GM06990 (cell line): ENCODE data around the gene CLASP1.

Experiments used
- DNase-seq: peaks from one replicate; pipeline ENCODE4 v3.0.0-alpha.2; 2011; ENCODE audit not compliant: insufficient read length; ENCODE audit errors: extremely low read depth
- H3K27me3 ChIP-seq: replicated peaks from 2 replicates; pipeline ENCODE4 v1.6.0; 2011; ENCODE audit warnings: low read length; ENCODE audit not compliant: control insufficient read depth, insufficient read depth
- H3K36me3 ChIP-seq: 2 replicates; pipeline ENCODE4 v1.5.1; 2011; ENCODE audit warnings: low read length; ENCODE audit not compliant: control insufficient read depth, insufficient read depth
- H3K4me3 ChIP-seq: replicated peaks from 2 replicates; pipeline ENCODE4 v1.5.1; 2011; ENCODE audit warnings: low read depth, mild to moderate bottlenecking, control low read depth, low read length
- CTCF ChIP-seq: IDR thresholded peaks from 2 replicates; pipeline ENCODE4 v1.5.1; 2011; ENCODE audit warnings: low read length, control low read depth, mild to moderate bottlenecking, inconsistent platforms; ENCODE audit not compliant: insufficient read depth, poor library complexity, severe bottlenecking

CLASP1 gene

GRCh38 chr2:121489911-121490583 is 159.2 kb downstream of the CLASP1 start:
- Histone ChIP-seq H3K36me3 (peaks cover under 1% of the 10 kb centered on the region), H3K27me3 (no peaks in the 10 kb centered on the region), H3K4me3 (no peak overlapping the region)
- no peak for DNase-seq
- no peak for TF ChIP-seq CTCF

GRCh38 chr2:121489284-121489683 is 160.0 kb downstream of the CLASP1 start:
- no peak for TF ChIP-seq CTCF
- Histone ChIP-seq H3K4me3 (no peak overlapping the region), H3K36me3 (peaks cover 2% of the 10 kb centered on the region), H3K27me3 (no peaks in the 10 kb centered on the region)
- no peak for DNase-seq

GRCh38 chr2:121486191-121486790 is 163.0 kb downstream of the CLASP1 start:
- TF ChIP-seq CTCF = no peak

GRCh38 chr2:121485039-121485438 is 164.2 kb downstream of the CLASP1 start:
- DNase-seq = no peak
- H3K27me3 ChIP-seq = no peaks in the 10 kb centered on the region
- H3K36me3 ChIP-seq = peaks cover 9% of the 10 kb centered on the region
- TF ChIP-seq CTCF = no peak
- H3K4me3 ChIP-seq = no peak overlapping the region

More at GRCh38 chr2:121486191-121486790, 163.0 kb downstream of the CLASP1 start:
- Histone ChIP-seq H3K27me3 (no peaks in the 10 kb centered on the region), H3K36me3 (peaks cover 5% of the 10 kb centered on the region), H3K4me3 (no peak overlapping the region)
- DNase-seq = no peak

- no peak for DNase-seq
- Histone ChIP-seq H3K27me3 (no peaks in the 10 kb centered on the region), H3K36me3 (peaks cover 9% of the 10 kb centered on the region), H3K4me3 (no peak overlapping the region)
- TF ChIP-seq CTCF = no peak
Observed at GRCh38 chr2:121483846-121484245, 165.4 kb downstream of the CLASP1 start.
